HG03342 (cell line): ENCODE measurements around the gene TSPEAR.

Experiments used
- ATAC-seq: cut with Tn5 transposase; IDR thresholded peaks from one replicate; pipeline ENCODE4 v1.9.1; 2021; ENCODE audit warnings: mild to moderate bottlenecking, moderate library complexity; ENCODE audit not compliant: unreplicated experiment

The TSPEAR gene

DNA sequence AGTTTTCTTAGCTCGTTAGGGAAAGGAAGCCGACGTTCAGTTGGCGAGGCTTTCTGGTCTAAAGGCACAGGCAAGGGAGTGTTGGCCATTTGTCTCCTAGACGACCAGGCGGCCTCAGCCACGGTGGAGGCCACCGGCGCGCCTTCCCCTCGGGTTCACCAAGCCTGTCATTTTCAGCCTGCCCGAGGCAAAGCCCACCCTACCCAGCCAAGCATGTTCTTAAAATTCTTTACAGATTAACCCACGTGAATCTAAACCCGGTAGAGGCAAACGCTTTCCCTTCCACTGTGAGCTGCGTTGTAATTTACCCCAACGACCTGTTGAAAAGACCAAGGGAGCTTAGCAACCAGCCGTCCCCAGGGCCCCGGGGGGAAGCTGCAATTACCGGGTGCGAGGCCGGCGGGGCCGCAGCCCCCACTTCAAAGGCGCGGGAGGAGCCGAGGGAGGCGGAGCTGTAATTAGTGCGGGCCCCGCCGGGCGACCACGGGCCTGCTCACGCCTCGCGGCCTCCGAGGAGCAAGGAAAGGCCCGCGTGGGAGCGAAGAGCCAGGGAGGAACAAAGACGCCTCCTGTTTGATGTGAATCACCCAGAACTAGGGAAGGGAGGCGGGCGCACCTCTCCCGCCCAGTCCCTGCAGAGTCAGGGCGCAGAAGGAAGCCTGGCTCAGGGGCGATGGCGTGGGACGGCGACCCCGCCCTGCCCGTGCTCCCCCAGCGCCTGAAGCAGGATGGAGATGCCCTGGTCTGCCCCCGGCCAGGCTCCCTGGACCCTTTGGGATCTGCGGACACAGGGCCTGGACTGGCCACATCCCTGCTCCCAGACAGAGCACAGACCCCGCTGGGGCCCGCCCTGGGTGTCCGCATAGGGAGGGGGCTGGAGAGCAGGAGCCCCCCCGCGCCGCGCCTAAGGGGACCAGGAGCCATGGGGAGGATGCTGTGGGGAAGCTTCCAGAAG, 12.1 kb upstream of the TSPEAR start:
- no peak for ATAC-seq

DNA sequence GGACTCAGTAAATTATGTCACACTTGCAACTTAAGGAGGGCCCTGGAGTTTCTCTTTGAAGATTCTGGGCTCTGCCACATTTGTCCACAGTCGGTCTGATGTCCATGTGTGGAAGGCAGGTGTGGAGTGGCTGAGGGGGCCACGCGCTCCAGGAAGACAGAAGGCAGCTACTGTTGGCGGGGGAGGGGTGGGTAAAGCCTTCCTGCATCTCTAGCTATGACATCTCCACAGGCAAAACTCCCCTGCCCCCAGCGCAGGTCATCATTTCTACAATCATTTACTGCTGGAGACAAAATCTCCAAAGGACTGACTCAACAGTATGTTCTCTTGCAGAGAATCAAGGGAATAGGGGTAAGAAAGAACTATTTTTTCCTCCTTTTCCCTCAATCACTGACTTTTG, 11.4 kb upstream of the TSPEAR start:
- no peak for ATAC-seq

DNA sequence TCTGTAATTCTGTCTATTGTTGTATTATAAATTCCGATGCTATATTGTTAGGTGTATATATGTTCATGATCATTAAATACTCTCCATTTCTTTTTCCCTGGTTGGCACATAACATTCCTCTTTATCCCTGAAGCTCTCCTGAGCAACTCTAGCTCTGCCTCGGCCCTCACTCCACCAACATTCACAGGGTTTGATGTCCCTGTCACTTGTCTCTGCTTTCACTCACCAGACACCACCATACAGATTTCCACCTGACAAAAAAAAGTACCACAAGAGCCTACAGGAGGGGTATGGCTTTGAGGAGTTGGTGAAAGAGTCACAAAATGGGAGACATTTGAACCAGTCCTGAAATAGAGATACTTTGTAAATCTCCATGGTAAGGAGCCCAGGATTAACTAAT, 8.8 kb upstream of the TSPEAR start:
- no peak for ATAC-seq

DNA sequence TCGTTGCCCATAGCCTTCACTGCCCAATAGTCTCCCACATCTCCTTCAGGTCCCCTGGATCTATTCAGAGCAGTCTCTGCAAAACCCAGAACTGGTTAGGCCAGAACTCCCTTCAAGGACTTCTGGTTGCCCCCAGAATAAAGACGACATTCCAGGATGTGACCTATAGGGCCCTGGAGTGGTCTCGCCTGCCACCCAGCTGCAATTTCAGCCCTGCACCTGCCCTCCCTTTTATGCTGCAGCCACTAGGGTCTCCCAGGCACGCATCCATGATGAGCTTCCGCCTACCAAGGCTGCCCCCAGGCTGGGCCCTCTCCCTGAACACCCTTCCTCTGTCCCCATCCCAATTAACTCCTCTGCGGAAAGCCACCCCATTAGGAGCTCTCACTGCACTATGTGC, 7.2 kb upstream of the TSPEAR start:
- ATAC-seq = no peak

DNA sequence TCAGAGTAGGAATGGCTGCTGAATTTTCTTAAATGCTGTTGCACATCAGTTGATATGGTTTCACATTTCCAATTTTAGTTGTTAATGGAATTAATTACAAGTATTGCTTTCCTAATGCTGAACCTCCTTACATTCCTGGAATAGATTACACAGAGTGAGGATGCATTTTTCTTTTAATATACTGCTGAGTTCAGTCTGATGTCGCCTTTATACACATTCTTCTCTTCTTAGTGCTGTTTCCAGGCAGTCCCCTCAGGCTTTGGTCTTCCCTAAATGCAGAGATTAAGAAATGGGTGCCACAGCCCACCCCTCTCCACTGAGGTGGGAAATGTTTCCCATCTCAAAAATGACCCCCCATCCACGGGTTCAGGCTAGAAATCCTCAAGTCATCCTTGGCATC, 6.7 kb upstream of the TSPEAR start:
- ATAC-seq = no peak

DNA sequence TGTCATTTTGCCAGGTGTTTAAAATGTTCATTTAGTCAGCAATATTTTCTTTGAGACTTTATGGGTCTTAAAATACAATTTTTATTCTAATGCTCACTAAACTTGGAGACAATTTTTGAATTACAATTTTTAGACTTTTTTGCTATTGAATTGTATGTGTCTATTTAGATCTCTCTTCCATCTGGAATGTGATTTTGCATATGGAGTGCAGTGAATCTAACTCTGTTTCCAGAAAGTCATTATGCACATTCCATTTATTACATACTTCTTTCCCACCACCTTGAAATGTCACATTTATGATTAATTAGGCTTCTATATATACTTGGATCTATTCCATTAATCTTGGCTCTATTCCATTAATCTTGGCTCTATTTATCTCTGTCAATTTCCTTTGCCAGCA, 5.6 kb upstream of the TSPEAR start:
- ATAC-seq = no peak

DNA sequence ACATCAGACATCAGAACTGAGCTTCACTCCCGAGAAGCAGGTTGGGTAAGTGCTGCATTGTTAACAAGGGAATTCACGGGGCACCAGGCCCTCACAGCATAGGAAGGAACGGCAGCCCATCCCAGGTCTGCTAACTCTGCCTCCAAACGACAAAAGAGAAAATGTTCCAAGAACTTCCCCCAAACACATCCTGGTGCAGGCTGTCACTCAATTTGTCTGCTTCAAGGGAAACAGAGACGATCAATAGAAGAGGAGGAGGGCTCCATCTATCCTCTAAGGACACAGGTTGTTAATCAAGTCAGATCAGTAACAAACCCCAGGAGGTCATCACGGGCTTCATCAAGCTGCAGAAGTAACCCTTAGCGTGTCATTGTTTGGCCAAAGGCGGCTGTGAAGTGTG, 3.5 kb upstream of the TSPEAR start:
- ATAC-seq = no peak

DNA sequence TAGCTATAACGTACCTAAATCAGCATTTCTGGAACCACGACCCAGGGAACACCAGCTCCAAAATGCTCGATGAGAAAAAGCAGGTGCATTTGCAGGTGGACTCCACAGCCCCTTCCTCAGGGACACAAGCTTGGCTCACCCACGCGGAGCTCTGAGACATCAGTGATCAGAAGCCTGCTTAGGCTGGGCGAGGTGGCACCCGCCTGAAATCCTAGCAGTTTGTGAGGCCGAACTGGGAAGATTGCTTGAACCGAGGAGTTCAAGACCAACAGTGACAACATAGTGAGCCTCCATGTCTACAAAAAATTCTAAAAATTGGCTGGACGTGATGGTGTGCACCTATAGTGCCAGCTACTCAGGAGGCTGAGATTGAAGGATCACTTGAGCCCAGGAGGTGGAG, 2.5 kb upstream of the TSPEAR start:
- ATAC-seq = no peak

DNA sequence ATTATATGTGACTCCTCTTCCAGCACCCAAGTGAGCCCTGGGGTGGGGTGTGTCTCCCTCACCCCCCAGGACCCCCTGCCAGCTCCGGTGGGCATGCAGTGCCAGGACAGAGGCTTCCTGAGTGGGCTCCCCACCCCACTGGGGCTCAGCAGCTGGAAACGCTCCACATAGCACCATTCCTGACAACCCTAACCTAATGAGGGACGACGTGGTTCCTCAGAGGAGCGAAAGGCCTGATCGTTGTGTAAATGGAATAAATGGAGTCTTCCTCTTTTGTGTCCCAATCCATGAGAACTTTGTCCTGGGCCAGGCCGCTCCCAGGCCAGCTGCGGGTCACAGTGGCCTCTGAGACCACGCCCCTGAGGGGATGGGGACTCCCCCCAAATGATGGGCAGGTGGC, 1.8 kb upstream of the TSPEAR start:
- ATAC-seq = no peak

DNA sequence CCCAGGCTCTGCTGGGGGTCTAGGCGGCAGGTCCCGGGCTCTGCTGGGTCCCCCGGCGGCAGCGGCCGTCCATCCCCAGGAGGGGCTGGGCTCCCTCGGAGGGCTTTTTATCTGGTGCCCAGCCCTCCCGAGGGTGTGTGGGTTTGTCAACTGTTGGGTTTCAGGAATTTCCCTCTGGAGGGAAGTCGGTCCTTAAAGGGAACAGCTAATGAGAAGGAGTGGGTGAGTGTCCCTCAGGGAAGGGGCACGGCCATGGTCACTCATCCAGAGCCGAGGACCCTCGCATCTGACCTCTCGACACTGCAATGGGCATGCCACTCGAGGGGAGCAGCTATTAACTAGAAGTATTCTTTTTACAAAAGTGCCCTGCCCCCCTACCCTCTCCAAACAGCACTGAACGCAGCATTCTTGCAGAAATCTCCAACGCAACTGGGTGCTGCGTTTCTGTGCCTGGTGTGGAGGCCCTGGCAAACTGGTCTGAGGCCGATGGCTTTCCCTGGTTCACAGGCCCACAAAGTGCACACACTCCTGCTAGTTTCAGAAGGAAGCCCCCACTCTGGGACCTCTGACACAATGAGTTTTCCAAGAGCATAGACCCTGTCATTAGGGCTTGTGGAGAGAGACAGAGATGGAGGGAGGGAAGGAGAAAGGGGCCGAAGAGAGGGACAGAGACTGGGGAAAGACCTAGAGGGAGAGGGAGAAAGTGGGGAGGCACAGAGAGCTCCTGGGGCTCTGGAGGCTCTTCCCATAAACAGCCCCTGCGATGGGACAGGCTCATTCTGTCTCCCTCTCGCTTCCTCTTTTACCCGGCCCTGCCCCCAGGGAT, 1.0 kb upstream of the TSPEAR start:
- ATAC-seq = no peak

DNA sequence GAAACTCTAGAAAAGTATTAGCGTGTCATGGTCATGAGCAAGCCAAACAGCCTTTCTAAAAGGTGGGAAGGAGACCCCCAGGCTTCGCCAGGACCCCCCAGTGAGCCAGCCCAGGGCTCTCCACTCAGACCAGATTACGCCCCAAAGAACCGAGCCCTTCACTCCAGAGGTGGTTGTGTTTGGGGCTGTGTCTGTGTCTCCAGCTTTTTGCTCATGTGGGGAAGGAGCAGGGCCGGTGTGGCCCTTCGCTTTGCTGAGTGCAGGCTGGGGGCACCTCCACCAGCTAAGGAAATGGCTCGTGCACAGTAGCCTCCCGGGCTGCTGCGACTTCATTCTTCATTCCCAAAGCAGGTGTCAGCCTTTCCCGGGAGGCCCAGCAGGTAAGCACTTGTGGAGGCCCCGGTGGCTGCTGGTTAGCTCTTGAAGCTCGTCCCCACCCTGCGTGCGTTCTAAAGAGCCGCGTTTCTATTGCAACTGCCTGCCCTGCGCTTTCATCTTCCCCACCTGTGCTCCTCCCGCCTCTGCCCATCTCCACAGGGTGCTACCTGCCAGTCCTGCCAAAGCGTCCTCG, 531 bp downstream of the TSPEAR start:
- no peak for ATAC-seq

DNA sequence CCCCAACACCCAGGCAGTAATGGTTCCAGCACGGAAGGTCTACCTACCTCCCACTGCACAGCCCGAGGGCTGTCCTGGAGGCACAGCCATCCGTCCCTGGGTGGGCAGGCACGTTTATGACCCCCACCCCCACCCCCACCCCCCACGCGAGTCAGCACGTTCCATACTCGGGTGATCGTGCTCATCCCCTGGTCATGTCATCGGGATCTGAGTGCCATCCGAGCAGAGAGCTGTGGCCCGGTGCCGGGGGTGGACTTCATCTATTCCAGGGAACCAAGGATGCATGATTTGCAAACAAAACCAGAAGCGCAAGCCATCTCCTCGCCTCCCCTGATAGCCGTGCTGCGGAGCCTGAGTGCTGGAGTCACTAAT, 1.1 kb downstream of the TSPEAR start:
- no peak for ATAC-seq

DNA sequence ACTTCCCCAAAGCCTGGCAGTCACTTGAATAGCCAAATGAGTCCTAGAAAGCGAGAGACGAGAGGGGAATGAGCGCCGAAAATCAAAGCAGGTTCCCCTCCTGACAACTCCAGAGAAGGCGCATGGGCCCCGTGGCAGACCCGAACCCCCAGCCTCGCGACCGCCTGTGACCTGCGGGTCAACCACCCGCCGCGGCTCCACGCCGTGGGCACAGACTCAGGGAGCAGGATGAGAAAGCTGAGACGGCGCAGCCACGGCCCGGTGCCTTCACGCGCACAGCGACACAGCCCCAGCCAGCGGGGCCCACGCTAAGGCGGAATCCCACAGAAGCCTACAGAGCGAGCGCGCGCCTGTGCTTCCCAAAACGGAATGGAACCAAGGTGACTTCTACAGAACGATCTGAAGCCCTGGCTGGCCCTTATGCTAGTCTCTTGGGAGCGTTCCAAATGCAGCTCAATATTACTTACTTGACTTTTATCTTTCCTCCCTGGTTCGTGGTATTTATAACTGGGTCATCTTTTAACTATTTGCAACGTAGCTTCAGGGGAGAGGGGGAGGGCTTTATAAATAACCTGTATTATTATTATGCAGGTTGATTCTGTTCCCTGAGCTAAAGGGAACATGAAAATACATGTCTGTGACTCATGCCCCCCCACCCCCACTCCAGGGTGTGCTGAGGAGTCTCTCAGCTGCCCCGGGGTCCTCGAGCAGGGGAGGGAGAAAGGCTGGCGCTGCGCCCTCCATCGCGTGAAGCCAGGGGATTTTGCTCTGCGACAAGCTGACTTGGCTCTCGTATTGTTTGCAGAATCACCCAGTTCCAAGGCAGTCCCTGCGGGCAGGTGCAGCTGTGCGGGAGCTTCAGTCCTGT, 1.7 kb downstream of the TSPEAR start:
- no peak for ATAC-seq

DNA sequence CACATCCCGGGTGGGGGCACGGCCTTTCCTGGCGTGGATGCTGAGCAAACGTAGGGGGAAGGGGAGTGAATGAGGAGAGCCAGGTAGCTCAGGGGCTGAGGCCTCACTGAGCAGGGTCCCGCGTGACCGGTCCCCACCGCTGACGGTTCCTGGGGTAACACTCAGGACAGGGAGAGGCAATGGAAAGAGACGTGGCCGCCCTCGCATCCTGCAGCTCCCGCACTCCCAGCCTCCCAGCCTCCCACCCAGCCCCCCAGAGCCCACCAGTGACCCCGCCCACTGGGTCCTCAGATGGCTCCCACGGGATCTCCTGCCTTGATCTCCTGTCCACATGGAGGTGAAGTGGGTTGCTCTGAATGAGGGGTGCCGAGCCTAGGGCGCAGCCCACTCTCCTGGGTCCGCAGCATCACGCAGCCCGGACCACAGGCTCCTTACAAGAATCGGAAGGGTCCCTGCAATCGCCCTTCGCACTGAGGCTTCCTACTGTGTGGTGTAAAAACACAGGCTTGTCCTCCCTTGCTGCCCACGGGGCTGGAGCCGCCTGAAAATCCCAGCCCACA, 2.4 kb downstream of the TSPEAR start:
- no peak for ATAC-seq

DNA sequence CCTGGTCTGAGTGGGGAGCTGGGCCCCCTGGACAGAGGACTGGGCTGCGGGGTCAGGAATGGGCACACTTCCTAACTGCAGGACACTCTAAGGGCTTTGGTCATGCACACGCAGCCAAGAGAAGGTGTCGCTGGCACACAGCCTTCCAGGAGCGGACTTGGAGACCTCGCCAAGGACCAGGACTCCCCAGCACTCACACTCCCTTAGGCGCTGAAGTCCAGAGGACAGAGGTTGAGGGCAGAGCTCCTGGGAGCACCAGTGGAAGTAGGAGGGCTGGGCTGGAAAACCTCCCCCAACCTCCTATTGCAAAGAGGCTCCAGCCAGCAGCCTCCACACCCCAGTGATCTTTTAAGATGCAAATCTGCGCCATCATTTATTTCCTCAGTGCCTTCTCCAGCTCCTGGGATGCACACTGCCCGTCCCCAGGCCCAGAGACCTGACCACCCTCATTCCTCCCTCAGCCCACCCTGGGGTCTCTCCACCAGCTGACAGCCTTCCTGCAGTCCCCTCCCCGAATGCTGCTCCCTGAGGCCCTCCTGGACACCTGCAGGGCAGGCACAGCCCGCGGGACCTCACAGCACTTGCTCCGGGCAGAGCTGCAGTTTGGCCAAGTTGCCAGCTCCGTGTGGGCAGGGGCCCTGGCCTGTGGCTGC, 3.0 kb downstream of the TSPEAR start:
- no peak for ATAC-seq

DNA sequence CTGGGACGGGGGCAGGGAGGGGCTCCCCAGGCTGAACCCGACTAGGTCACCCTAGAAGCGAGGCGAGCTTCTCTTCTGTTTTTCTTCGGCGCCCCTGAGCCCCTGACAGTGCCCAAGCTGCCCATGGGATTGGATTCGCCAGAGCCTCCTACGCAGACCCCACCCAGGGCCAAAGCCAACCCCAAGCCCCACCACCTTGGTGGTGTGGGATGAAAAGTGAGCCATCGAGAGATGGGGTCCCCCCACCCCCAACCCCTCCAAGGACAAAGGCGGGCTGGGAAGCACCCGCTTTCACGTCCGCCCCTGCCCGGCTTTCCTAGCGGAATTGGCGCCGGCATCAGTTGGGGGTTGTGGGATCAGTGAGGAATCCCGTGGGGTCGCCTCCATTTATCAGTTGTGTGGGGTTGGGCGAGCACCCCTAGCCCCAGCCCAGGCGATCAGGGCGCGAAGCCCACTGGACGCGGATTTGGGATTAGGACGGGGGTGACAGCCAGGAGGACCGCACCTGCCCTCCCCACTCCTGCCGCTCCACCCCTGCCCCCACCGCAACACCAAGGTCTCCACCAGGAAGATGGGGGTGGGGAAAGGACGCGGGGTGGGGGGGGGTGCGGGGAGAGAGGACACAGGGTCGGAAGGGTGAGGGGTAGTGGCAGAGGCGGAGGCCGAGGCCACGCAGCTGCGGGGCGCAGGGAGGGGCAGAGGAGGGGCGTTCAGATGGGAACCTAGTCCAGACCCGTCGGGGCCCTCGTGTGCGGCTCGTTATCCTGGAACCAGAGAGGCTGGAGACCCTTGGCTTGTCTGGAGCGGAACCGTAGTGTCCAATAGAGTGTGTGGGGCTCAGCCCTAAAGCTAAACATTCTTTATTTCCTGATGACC, 4.4 kb downstream of the TSPEAR start:
- ATAC-seq = no peak

DNA sequence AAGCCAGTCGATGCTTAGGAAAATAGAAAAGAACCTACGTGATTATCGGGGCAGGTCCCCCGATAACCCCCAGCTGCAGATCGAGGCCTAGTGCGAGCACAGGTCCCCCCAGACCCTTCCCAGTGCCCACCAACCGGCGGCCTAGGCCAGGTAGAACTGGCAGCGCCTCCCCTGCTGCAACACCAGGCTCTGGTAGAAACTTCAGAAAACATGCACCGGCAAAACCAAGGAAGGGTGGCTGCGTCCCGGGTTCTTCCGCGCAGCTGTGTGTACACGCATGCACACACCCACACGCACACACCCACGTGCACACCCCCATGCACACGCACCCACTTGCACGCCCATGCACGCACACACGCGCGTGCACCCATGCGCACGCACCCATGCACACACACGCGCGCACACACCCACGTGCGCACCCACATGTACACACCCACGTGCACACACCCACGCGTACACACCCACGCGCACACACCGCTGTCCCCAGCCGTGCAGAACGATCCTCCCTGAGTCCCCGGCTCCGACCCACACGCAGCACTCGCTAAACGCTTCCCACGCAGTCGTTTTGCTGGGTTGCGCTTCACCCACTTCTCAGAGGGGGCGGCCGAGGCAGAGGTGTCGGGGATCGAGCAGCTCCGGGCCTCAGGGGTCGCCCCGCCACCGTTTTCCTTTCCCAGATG, 5.2 kb downstream of the TSPEAR start:
- no peak for ATAC-seq

DNA sequence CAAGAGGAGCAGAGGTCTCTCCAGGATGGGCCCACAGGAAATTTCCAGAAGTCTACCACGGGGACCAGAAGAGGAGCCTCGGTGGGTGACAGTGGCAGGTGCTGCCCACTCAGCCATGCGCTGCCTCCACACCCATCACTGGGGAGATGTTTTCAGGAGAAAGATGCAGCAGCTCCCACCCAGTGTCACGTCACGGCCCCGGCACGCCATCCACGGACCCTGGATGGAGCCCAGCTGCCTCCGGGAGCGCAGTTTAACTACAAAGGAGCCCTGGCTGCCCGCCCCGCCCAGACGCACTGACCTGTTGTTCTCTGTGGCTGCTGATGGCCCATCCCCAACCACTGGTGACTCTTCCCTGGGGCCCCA, 6.8 kb downstream of the TSPEAR start:
- ATAC-seq = no peak
